ENCODE measurements around the gene PREP.

DNA sequence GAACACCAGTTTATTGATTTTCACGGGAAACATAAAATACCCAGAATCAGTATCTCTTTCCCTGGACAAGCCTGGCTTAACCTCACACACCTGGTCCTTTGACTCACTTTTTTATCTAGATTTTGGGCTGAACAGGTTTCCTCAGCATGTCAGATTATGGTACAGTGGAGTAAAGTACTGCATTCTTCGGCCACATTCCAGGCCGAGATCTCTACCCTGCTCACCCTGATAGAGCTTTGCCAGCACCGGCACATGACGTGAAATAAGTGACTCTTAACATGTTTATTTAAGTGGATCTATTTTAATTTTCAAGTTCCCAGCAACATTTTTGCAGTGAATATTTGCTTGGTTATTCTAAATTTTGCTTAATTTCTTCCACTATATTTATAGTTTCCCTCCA lies 144.1 kb downstream of the PREP start:
- TF ChIP-seq CHD2 (IDR thresholded peaks at IDR 0.05; ENCODE audit: low read length, partially characterized antibody) (no peak), EZH2phosphoT487 (IDR thresholded peaks at IDR 0.05; ENCODE audit: borderline replicate concordance, low read depth) (no peak), EP300 (IDR thresholded peaks at IDR 0.05; ENCODE audit: borderline replicate concordance in 1 of 2, low read depth in 1 of 2, low read length in 1 of 2) (no peak)

All from SK-N-SH (cell line).